Fibroblast of lung (primary cell): ENCODE results near the gene STAC. TPM values are rescaled to one million over a fixed set of nuclear protein-coding genes. Genes with fewer than 3 reads are reported as not detected.

Experiments
- DNase-seq, 2 donors: peaks; one replicate each; pipeline versions ENCODE4 v3.0.0 to v3.0.0-alpha.2; 2010; ENCODE audit warnings: low read depth in 2 of 2
- H2AFZ ChIP-seq: 2 replicates; pipeline ENCODE4 v1.5.1; 2012; ENCODE audit warnings: low read length, control low read depth, inconsistent platforms
- H3K27ac ChIP-seq: 2 replicates; pipeline ENCODE4 v1.5.1; 2011; ENCODE audit warnings: low read length, control low read depth; ENCODE audit not compliant: insufficient read depth
- H3K27me3 ChIP-seq: 2 replicates; pipeline ENCODE4 v1.5.1; 2011; ENCODE audit warnings: mild to moderate bottlenecking, low read length; ENCODE audit not compliant: control insufficient read depth, insufficient read depth
- H3K36me3 ChIP-seq: 2 replicates; pipeline ENCODE4 v1.5.1; 2011; ENCODE audit warnings: low read length; ENCODE audit not compliant: control insufficient read depth, insufficient read depth
- H3K4me1 ChIP-seq: 2 replicates; pipeline ENCODE4 v1.5.1; 2011; ENCODE audit warnings: low read length; ENCODE audit not compliant: control insufficient read depth, insufficient read depth; ENCODE audit errors: extremely low read depth
- H3K4me2 ChIP-seq: 2 replicates; pipeline ENCODE4 v1.5.1; 2011; ENCODE audit warnings: low read length, control low read depth; ENCODE audit not compliant: insufficient read depth; ENCODE audit errors: extremely low read depth
- H3K4me3 ChIP-seq, 4 experiments: fragments of 200-600 bp in 1 of 4; sonication (generic) in 1 of 4; replicated peaks in 1 of 4; 2 replicates each; pipeline ENCODE4 v1.5.1; 2011 to 2016; ENCODE audit warnings: low read length in 4 of 4, low read depth in 3 of 4, mild to moderate bottlenecking in 3 of 4, control low read depth in 2 of 4, inconsistent platforms in 1 of 4, mixed read lengths in 1 of 4; ENCODE audit not compliant: insufficient read depth in 1 of 4; ENCODE audit errors: control extremely low read depth in 1 of 4
- H3K79me2 ChIP-seq: 2 replicates; pipeline ENCODE4 v1.5.1; 2012; ENCODE audit warnings: mild to moderate bottlenecking, low read length, inconsistent platforms; ENCODE audit not compliant: control insufficient read depth, insufficient read depth
- H3K9ac ChIP-seq: 2 replicates; pipeline ENCODE4 v1.5.1; 2011; ENCODE audit warnings: mild to moderate bottlenecking, low read length, control low read depth; ENCODE audit not compliant: insufficient read depth
- H3K9me3 ChIP-seq: 2 replicates; pipeline ENCODE4 v1.5.1; 2012; ENCODE audit warnings: low read depth, low read length; ENCODE audit not compliant: control insufficient read depth, insufficient read depth
- H4K20me1 ChIP-seq: 2 replicates; pipeline ENCODE4 v1.5.1; 2011; ENCODE audit warnings: low read length; ENCODE audit not compliant: control insufficient read depth, insufficient read depth; ENCODE audit errors: extremely low read depth
- CTCF ChIP-seq, 2 donors: IDR thresholded peaks in 1 of 2; conservative IDR thresholded peaks in 1 of 2; 1 replicate in 1 of 2; 2 replicates in 1 of 2; pipeline ENCODE4 v1.5.1; 2011 to 2012; ENCODE audit warnings: low read length in 2 of 2, control low read depth in 1 of 2, inconsistent platforms in 1 of 2, low read depth in 1 of 2, mild to moderate bottlenecking in 1 of 2
- EZH2 ChIP-seq: IDR thresholded peaks from 2 replicates; pipeline ENCODE4 v1.5.1; 2012; ENCODE audit warnings: low read length, control low read depth, mild to moderate bottlenecking; ENCODE audit errors: missing control alignments
- polyA plus RNA-seq, 2 donors: library from polyadenylated mRNA; depleted of rRNA in 1 of 2; stranded (reverse) in 1 of 2; unstranded in 1 of 2; fragments of >200 nt; gene quantifications; 2 replicates each; pipeline ENCODE4 v1.2.1, GENCODE V29; 2011 to 2012; ENCODE audit warnings: missing spikeins in 1 of 2
- total RNA-seq: library from RNA; depleted of rRNA; stranded (reverse); fragments of >200 nt; gene quantifications from 2 replicates; pipeline ENCODE4 v1.2.1, GENCODE V29; 2014

STAC gene
- total and polyA plus RNA-seq, 2 donors (not counting 1 experiment from before 2014, with no cell fraction given): 6.8 to 7.4 TPM

- Histone ChIP-seq H3K4me2 (no peak overlapping the region), H3K9ac (no peak overlapping the region), H3K4me1 (no peaks in the 10 kb centered on the region), H3K27ac (no peak overlapping the region), H3K36me3 (no peaks in the 10 kb centered on the region), H2AFZ (no peak overlapping the region), H3K4me3 (no peak overlapping the region), H4K20me1 (no peaks in the 10 kb centered on the region), H3K27me3 (no peaks in the 10 kb centered on the region), H3K79me2 (no peaks in the 10 kb centered on the region), H3K9me3 (no peaks in the 10 kb centered on the region)
- TF ChIP-seq EZH2 (no peak), CTCF (conservative IDR thresholded peaks at IDR 0.05 in 1 of 2, IDR thresholded peaks at IDR 0.05 in 1 of 2; ENCODE audit: low read depth in 1 of 2, low read length in 2 of 2) (no peak)
- DNase-seq: peak in 1 of 2 donors; percentile 9
Observed at GRCh38 chr3:36433511-36433910, 53.2 kb downstream of the STAC start.

- Histone ChIP-seq H3K4me3 (no peak overlapping the region), H3K9me3 (no peaks in the 10 kb centered on the region), H3K4me1 (no peaks in the 10 kb centered on the region), H3K27ac (no peak overlapping the region), H3K36me3 (no peaks in the 10 kb centered on the region), H3K9ac (no peak overlapping the region), H4K20me1 (no peaks in the 10 kb centered on the region), H3K27me3 (no peaks in the 10 kb centered on the region), H3K79me2 (no peaks in the 10 kb centered on the region), H3K4me2 (no peak overlapping the region), H2AFZ (no peak overlapping the region)
- peak; percentile 8 to 61 for DNase-seq
- TF ChIP-seq EZH2 (no peak), CTCF (conservative IDR thresholded peaks at IDR 0.05 in 1 of 2, IDR thresholded peaks at IDR 0.05 in 1 of 2; ENCODE audit: low read depth in 1 of 2, low read length in 2 of 2) (no peak)
Observed at GRCh38 chr3:36434687-36435426, 54.6 kb downstream of the STAC start.

DNA sequence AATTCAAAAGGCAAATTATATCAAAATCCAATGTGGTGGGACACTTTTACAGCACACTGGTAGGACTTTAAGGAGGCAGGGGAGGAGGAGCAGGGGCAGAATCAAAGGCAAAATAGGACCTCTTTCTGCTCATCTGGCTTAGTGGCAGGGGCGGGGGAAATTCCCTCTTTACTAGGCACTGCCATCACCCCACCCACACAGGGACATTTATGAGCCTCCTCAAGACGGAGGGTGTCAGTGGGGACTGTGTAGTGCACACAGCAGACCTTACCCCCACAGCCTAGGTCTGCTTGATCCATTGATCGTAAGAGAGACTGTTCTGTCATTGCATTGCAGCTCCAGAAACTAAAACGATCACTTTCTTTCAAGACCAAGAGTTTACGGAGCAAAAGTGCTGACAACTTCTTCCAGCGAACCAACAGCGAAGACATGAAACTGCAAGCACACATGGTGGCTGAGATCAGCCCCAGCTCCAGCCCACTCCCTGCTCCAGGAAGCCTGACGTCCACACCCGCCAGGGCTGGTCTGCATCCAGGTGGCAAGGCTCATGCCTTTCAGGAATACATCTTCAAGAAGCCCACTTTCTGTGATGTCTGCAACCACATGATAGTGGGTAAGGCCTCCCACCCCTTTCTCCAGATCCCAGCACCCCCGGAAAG, 62.9 kb downstream of the STAC start:
- H3K9me3 ChIP-seq: no peaks in the 10 kb centered on the region
- H3K9ac ChIP-seq: no peak overlapping the region
- no peak overlapping the region for H3K4me3 ChIP-seq
- H3K4me1 ChIP-seq: no peaks in the 10 kb centered on the region
- H3K27me3 ChIP-seq: no peaks in the 10 kb centered on the region
- no peak for TF ChIP-seq CTCF (conservative IDR thresholded peaks at IDR 0.05 in 1 of 2, IDR thresholded peaks at IDR 0.05 in 1 of 2; ENCODE audit: low read depth in 1 of 2, low read length in 2 of 2)
- TF ChIP-seq EZH2: no peak
- no peaks in the 10 kb centered on the region for H4K20me1 ChIP-seq
- no peaks in the 10 kb centered on the region for H3K36me3 ChIP-seq
- no peak overlapping the region for H2AFZ ChIP-seq
- no peaks in the 10 kb centered on the region for H3K79me2 ChIP-seq
- no peak overlapping the region for H3K4me2 ChIP-seq
- H3K27ac ChIP-seq: no peak overlapping the region
- DNase-seq: no peak
